A549 (cell line): ENCODE data around the gene TGFBR3.

ENCODE experiments used
- ESRRA ChIP-seq: fragments of 150-350 bp; IDR thresholded peaks from 2 replicates; pipeline ENCODE4 v1.6.1; 2014; ENCODE audit warnings: mild to moderate bottlenecking, low read length, borderline replicate concordance
- FOSL2 ChIP-seq, 2 experiments: fragments of 450-650 bp in 1 of 2; fragments of >200 bp in 1 of 2; sonication (Bioruptor Twin) in 1 of 2; formaldehyde crosslinking; IDR thresholded peaks; 2 replicates each; pipeline versions ENCODE4 v1.5.0 to v1.6.1; 2016 to 2020; ENCODE audit warnings: mild to moderate bottlenecking in 1 of 2, moderate library complexity in 1 of 2
- HEYL ChIP-seq: fragments of 250-450 bp; sonication (Bioruptor Pico); IDR thresholded peaks from 2 replicates; pipeline ENCODE4 v1.8.0; 2021; ENCODE audit warnings: mild to moderate bottlenecking, moderate library complexity
- JUN ChIP-seq, 2 experiments: fragments of >200 bp; sonication (Bioruptor Twin); formaldehyde crosslinking; IDR thresholded peaks; 2 replicates in 1 of 2; 3 replicates in 1 of 2; pipeline ENCODE4 v1.6.1; 2016 to 2017
- MAFK ChIP-seq: fragments of 450-650 bp; IDR thresholded peaks from 2 replicates; pipeline ENCODE4 v1.6.1; 2014; ENCODE audit not compliant: partially characterized antibody
- MYC ChIP-seq: IDR thresholded peaks from 2 replicates; pipeline ENCODE4 v1.6.1; 2012; ENCODE audit warnings: mild to moderate bottlenecking, inconsistent platforms, low read length, improper control_type of control experiment, borderline replicate concordance
- POLR2A ChIP-seq: IDR thresholded peaks from 2 replicates; pipeline ENCODE4 v1.6.1; 2012; ENCODE audit warnings: mild to moderate bottlenecking, low read length
- RCOR1 ChIP-seq: fragments of 150-350 bp; IDR thresholded peaks from 2 replicates; pipeline ENCODE4 v1.6.1; 2014; ENCODE audit warnings: antibody characterized with exemption, low read length, low read depth
- RNF2 ChIP-seq: fragments of 200-600 bp; sonication (generic); IDR thresholded peaks from 2 replicates; pipeline ENCODE4 v1.6.1; 2016; ENCODE audit warnings: low read depth, mild to moderate bottlenecking, antibody characterized with exemption, moderate library complexity, borderline replicate concordance
- TF ChIP-seq, protein P1 (sequence below): fragments of >200 bp; sonication (Bioruptor Twin); formaldehyde crosslinking; IDR thresholded peaks from 3 replicates; pipeline ENCODE4 v1.5.1; 2016
- TF ChIP-seq, protein P2 (sequence below): IDR thresholded peaks from 2 replicates; pipeline ENCODE4 v1.6.1; 2012

DNA sequence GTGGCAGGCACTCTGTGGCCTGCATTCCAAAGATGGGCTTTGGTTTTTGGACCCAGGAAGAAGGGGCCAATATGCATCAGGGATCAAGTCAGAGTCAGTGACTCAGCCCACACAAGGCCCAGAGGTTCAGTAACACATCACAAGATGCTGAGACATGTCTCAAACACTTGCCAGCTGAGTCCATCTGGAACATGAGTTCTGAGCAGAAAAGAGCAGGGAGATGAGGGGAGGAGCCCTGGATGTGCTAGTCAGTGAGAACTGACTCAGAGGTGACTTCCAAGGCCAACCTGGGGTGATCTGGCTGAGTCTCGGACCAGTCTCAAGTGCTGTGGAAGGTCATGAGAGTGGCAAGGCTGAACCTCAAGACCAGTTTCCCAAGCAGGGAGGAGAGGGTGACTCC lies 235.2 kb downstream of the TGFBR3 start:
- TF ChIP-seq, protein P1, sequence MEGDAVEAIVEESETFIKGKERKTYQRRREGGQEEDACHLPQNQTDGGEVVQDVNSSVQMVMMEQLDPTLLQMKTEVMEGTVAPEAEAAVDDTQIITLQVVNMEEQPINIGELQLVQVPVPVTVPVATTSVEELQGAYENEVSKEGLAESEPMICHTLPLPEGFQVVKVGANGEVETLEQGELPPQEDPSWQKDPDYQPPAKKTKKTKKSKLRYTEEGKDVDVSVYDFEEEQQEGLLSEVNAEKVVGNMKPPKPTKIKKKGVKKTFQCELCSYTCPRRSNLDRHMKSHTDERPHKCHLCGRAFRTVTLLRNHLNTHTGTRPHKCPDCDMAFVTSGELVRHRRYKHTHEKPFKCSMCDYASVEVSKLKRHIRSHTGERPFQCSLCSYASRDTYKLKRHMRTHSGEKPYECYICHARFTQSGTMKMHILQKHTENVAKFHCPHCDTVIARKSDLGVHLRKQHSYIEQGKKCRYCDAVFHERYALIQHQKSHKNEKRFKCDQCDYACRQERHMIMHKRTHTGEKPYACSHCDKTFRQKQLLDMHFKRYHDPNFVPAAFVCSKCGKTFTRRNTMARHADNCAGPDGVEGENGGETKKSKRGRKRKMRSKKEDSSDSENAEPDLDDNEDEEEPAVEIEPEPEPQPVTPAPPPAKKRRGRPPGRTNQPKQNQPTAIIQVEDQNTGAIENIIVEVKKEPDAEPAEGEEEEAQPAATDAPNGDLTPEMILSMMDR, result no peak
- TF ChIP-seq, protein P2, sequence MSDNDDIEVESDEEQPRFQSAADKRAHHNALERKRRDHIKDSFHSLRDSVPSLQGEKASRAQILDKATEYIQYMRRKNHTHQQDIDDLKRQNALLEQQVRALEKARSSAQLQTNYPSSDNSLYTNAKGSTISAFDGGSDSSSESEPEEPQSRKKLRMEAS, result no peak
- no peak for TF ChIP-seq HEYL (CRISPR knock-in tag)
- no peak for TF ChIP-seq RCOR1
- no peak for TF ChIP-seq JUN (IDR thresholded peaks at IDR 0.05)
- no peak for TF ChIP-seq POLR2A
- TF ChIP-seq ESRRA, result no peak
- TF ChIP-seq MYC, result no peak
- TF ChIP-seq MAFK, result no peak
- no peak for TF ChIP-seq RNF2
- 0 out of 2 replicates have a peak, but pooled peaks have one; percentile 8 for TF ChIP-seq FOSL2 (IDR thresholded peaks at IDR 0.05)
- TF ChIP-seq FOSL2 (CRISPR knock-in tag; IDR thresholded peaks at IDR 0.05), result peak; percentile 41
